C4-2B (cell line): ENCODE data around the gene LIPM.
"Not testable (repeated sequence)": the region's sequence is repeated elsewhere in the genome, so short reads cannot be mapped to it uniquely, and the experiment has no call there.

Experiments
- H3K27ac ChIP-seq: fragments of 450-650 bp; 2 replicates; pipeline ENCODE4 v1.5.1; 2017
- ZFX ChIP-seq: fragments of 450-650 bp; IDR thresholded peaks from 2 replicates; pipeline ENCODE4 v1.6.1; 2017
- TF ChIP-seq, protein P1 (sequence below): fragments of 450-650 bp; conservative IDR thresholded peaks from 2 replicates; pipeline ENCODE4 v1.5.1; 2017; ENCODE audit warnings: mild to moderate bottlenecking

The LIPM gene

DNA sequence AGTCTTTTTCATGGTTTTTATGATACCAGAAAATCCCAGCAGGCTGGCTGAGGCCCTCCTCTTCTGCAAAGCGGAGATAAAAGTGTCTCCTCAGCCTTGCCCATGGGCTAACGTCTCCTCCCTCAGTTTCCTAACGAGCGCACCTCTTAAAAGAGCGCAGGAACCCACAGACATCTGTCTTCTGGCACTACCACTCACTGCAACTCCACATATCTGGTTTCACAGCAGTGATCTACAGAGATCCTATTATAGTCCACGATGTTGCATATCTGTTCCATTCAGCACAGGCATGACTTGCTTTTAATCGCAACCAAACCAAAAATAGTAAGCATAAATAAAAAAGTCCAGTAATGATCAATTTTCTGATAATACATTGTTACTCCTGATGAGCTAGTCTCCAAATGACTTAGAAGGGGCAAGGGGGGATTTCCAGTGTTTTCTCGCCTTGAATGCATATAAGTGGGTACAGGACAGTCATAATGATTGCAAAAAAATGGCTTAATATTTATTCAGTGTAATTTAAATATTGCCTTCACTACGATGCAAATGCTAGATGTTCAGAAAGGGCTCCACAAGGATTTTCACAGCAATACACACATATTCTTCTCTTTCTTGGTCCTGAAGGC, 28.2 kb downstream of the LIPM start:
- H3K27ac ChIP-seq, result no peak overlapping the region
- TF ChIP-seq ZFX, result no peak
- TF ChIP-seq, protein P1, sequence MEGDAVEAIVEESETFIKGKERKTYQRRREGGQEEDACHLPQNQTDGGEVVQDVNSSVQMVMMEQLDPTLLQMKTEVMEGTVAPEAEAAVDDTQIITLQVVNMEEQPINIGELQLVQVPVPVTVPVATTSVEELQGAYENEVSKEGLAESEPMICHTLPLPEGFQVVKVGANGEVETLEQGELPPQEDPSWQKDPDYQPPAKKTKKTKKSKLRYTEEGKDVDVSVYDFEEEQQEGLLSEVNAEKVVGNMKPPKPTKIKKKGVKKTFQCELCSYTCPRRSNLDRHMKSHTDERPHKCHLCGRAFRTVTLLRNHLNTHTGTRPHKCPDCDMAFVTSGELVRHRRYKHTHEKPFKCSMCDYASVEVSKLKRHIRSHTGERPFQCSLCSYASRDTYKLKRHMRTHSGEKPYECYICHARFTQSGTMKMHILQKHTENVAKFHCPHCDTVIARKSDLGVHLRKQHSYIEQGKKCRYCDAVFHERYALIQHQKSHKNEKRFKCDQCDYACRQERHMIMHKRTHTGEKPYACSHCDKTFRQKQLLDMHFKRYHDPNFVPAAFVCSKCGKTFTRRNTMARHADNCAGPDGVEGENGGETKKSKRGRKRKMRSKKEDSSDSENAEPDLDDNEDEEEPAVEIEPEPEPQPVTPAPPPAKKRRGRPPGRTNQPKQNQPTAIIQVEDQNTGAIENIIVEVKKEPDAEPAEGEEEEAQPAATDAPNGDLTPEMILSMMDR, result no peak

DNA sequence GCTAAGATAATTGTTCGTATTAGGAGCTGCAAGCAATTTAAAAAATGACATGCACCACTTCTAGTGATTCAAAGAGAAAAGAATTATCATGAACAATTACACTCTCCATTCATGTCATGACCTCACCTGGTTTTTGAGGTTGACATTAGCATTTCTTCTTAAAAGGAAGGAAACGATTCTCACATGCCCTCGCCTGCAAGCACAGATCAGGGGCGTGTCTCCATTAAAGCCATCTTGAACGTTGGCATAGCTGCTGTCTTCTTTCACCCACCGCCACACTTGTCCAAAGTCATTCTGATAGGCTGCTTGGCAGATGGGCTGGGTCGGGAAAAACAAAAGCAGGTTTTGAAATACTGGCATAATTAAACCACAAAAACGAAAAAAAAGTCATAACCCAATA, 29.2 kb downstream of the LIPM start:
- no peak overlapping the region for H3K27ac ChIP-seq
- TF ChIP-seq, protein P1, result no peak
- TF ChIP-seq ZFX, result no peak

DNA sequence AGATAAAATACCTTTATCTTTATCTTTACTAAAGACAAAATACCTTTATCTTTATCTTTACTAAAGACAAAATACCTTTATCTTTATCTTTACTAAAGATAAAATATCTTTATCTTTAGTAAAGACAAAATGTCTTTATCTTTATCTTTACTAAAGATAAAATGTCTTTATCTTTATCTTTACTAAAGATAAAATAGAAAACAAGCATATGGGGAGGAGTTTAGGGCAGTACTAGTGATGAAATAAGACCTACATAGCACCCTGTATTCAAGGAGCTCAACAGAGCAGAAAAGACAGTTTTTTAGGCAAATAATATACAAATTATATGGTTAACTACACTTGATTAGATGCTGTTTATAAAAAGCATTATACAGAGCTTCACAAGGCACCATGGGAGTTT, 29.8 kb downstream of the LIPM start:
- TF ChIP-seq, protein P1, result no peak
- no peak overlapping the region for H3K27ac ChIP-seq

DNA sequence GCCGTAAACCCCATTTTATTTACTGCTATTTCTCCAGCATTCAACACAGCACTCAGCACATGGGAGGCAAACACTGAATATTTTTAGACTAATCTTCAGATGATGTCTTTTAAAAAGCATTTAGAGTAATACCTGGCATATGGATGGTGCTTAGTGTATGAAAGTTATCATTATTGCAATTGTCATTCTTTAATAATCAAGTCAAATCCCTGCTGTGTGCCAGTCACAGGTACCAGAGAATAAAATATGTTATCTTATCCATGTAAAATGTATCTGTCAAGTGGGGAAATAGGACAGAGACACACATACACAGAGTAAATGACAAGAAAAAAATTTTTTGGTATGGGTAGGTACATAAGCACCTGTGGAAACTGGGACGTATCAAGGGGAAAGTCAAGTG, 30.6 kb downstream of the LIPM start:
- TF ChIP-seq, protein P1, result no peak
- no peak for TF ChIP-seq ZFX
- H3K27ac ChIP-seq, result no peak overlapping the region

DNA sequence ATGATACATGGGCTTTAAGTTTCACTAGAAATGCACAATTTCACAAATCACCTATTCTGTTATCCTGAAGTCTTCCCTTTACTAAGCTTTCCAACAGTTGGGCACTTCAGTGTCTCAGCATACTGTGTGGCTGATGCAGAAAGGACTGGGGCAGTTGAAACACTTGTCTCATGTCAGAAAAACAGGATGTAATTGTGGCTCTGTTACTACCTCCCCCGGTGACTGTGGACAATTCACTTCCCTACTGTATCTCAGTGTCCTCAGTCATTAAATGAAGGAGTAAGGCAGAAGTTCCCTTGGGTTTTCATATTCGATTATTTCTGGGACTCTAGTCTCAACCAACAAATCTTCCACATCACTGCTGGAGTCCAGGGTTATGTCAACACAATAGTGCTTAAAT, 31.2 kb downstream of the LIPM start:
- TF ChIP-seq, protein P1, result no peak
- TF ChIP-seq ZFX, result no peak
- no peak overlapping the region for H3K27ac ChIP-seq

DNA sequence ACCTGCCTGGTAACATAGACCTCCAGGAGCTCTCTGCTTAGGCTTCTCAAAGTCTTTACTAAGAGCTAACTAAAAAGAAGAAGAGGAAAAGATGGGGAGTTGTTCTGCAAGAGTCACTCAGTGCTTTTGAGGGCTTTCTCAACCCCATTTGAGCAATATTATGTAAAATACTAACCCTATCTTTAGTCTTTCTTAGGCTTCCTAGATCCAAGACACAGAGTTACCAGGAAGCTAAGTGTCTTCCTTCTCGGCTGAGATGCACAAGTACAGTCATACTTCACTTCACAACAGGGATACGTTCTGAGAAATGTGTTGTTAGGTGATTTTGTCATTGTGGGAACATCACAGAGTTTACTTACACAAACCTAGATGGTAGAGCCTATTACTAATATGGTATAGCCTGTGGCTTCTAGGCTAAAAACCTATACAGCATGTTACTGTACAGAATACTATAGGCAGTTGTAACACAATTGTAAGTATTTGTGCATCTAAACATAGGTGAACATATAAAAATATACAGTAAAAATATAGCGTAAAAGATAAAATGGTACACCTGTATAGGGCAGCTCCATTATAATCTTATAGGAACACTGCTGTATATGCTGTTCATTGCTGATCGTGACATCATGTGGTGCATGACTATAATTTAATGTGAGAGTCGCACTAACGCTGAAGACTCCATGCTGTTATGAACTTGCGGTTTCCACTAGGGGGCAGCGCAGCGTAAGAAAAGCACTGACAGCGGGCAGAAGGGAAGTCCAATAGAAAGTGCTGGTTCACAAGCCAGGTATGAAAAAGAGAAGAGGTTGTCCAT, 32.8 kb downstream of the LIPM start:
- H3K27ac ChIP-seq, result no peak overlapping the region
- TF ChIP-seq, protein P1, result peak; percentile 73
- TF ChIP-seq ZFX, result no peak

DNA sequence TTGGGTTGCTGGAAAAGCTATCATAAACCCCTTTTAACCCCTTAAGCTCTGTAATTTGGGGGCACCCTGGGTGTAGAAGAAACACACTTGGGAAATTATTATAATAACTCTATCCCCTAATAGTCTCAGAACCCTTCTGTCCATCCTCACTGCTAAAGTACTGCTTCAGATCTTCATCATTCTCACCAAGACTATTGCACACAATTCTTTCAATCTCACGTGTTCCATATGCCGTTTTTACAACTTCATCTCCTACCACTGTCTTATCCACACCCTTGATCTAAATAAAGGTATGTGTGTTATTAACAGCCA, 33.3 kb downstream of the LIPM start:
- TF ChIP-seq ZFX, result no peak
- TF ChIP-seq, protein P1, result peak; percentile 46
- no peak overlapping the region for H3K27ac ChIP-seq

DNA sequence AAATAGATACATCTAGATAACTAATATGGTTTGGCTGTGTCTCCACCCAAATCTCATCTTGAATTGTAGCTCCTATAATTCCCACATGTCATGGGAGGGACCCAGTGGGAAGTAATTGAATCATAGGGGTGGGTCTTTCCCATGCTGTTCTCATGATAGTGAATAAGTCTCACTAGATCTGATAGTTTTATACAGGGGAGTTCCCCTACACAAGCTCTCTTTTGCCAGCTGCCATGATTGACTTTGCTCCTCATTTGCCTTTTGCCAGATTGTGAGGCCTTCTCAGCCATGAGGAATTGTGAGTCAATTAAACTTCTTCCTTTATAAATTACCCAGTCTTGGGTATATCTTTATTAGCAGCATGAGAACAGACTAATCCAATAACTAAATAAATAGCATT, 35.1 kb downstream of the LIPM start:
- H3K27ac ChIP-seq, result not testable (repeated sequence)
